Keratinocyte (primary cell): ENCODE measurements around the gene PPIP5K2.

Source experiments
- CTCF ChIP-seq, 3 experiments: IDR thresholded peaks in 1 of 3; conservative IDR thresholded peaks in 1 of 3; optimal IDR thresholded peaks in 1 of 3; 2 replicates in 2 of 3; 3 replicates in 1 of 3; pipeline versions ENCODE3 to v1.5.1; 2011; ENCODE audit warnings: low read length in 3 of 3, mild to moderate bottlenecking in 3 of 3, moderate library complexity in 2 of 3, control low read depth in 1 of 3, inconsistent platforms in 1 of 3; ENCODE audit not compliant: insufficient read depth in 2 of 3; ENCODE audit errors: extremely low read depth in 1 of 3
- EZH2 ChIP-seq: IDR thresholded peaks from one replicate; pipeline ENCODE4 v1.6.1; 2012; ENCODE audit warnings: inconsistent platforms, mild to moderate bottlenecking, low read length, moderate library complexity

- no peak for TF ChIP-seq CTCF (optimal IDR thresholded peaks at IDR 0.05 in 1 of 3, IDR thresholded peaks at IDR 0.05 in 1 of 3, conservative IDR thresholded peaks at IDR 0.05 in 1 of 3; ENCODE audit: extremely low read depth in 1 of 3, insufficient read depth in 2 of 3, low read length in 3 of 3)
- no peak for TF ChIP-seq EZH2
Observed at GRCh38 chr5:103210952-103211351, 90.9 kb downstream of the PPIP5K2 start.
